ENCODE measurements around the gene ARID2.

Gene ARID2

GRCh38 chr12:45695606-45696005 is 33.9 kb upstream of the ARID2 start:
- Histone ChIP-seq H4K8ac (ENCODE audit: low read depth, low read length) (no peak overlapping the region), H3K18ac (ENCODE audit: low read length) (no peak overlapping the region), H3K23ac (ENCODE audit: low read depth, low read length, poor library complexity) (no peak overlapping the region), H2BK120ac (ENCODE audit: low read depth, low read length) (no peak overlapping the region), H3K14ac (ENCODE audit: low read length) (no peak overlapping the region), H3K27me3 (ENCODE audit: control insufficient read depth in 3 of 3, insufficient read depth in 3 of 3, low read depth in 1 of 3, low read length in 3 of 3) (no peaks in the 10 kb centered on the region), H3K4me1 (ENCODE audit: control insufficient read depth in 2 of 2, insufficient read depth in 1 of 2, low read depth in 1 of 2, low read length in 2 of 2) (no peaks in the 10 kb centered on the region), H2AK5ac (ENCODE audit: low read depth, low read length) (no peak overlapping the region), H3K4me3 (ENCODE audit: low read length in 2 of 2) (no peak overlapping the region), H2BK5ac (ENCODE audit: low read length) (no peak overlapping the region), H3K4ac (ENCODE audit: low read length) (no peak overlapping the region), H3K36me3 (replicated peaks in 1 of 2; ENCODE audit: control insufficient read depth in 2 of 2, insufficient read depth in 2 of 2, low read length in 2 of 2) (no peaks in the 10 kb centered on the region), H2AFZ (ENCODE audit: low read length) (no peak overlapping the region), H3K9ac (ENCODE audit: low read depth, low read length, poor library complexity) (no peak overlapping the region), H3K79me1 (ENCODE audit: low read depth, low read length) (no peaks in the 10 kb centered on the region), H3K9me3 (replicated peaks in 1 of 2; ENCODE audit: control insufficient read depth in 2 of 2, insufficient read depth in 1 of 2, low read depth in 1 of 2, low read length in 2 of 2) (peaks cover 0 to 5% of the 10 kb centered on the region in 2 donors), H3K27ac (replicated peaks; ENCODE audit: low read length) (no peak overlapping the region), H4K91ac (ENCODE audit: low read depth, low read length, poor library complexity) (no peak overlapping the region), H2BK12ac (ENCODE audit: low read length) (no peak overlapping the region), H3K4me2 (ENCODE audit: insufficient read depth, low read length, poor library complexity, severe bottlenecking) (no peak overlapping the region), H2BK15ac (ENCODE audit: low read length) (no peak overlapping the region)
- DNase-seq (ENCODE audit: low spot score), result no peak

- H3K9ac ChIP-seq (ENCODE audit: low read depth, low read length, poor library complexity), result no peak overlapping the region
- WGBS, 2 donors (ENCODE audit: extremely low coverage in 2 of 2, insufficient read length in 2 of 2, insufficient replicate concordance in 1 of 2), result no CpG with 5 or more reads among the region's 7 CpGs
Measured at GRCh38 chr12:45696049-45696448, 33.5 kb upstream of the ARID2 start.

GRCh38 chr12:45697371-45697770 is 32.1 kb upstream of the ARID2 start:
- H3K79me1 ChIP-seq (ENCODE audit: low read depth, low read length), result no peaks in the 10 kb centered on the region
- no peak overlapping the region for H3K14ac ChIP-seq (ENCODE audit: low read length)
- H2AFZ ChIP-seq (ENCODE audit: low read length), result no peak overlapping the region
- H3K27me3 ChIP-seq (ENCODE audit: control insufficient read depth in 3 of 3, insufficient read depth in 3 of 3, low read depth in 1 of 3, low read length in 3 of 3), result no peaks in the 10 kb centered on the region
- H3K4me1 ChIP-seq (ENCODE audit: control insufficient read depth in 2 of 2, insufficient read depth in 1 of 2, low read depth in 1 of 2, low read length in 2 of 2), result no peaks in the 10 kb centered on the region
- no peak overlapping the region for H3K18ac ChIP-seq (ENCODE audit: low read length)
- no peaks in the 10 kb centered on the region for H3K36me3 ChIP-seq (replicated peaks in 1 of 2; ENCODE audit: control insufficient read depth in 2 of 2, insufficient read depth in 2 of 2, low read length in 2 of 2)
- H2BK120ac ChIP-seq (ENCODE audit: low read depth, low read length), result no peak overlapping the region
- peak overlapping the region in 1 of 2 donors; percentile 14 for H3K4me3 ChIP-seq (ENCODE audit: low read length in 2 of 2)
- no peak for DNase-seq (ENCODE audit: low spot score)
- no peak overlapping the region for H3K27ac ChIP-seq (replicated peaks; ENCODE audit: low read length)
- H2BK5ac ChIP-seq (ENCODE audit: low read length), result no peak overlapping the region
- H2BK12ac ChIP-seq (ENCODE audit: low read length), result no peak overlapping the region
- WGBS, 2 donors (ENCODE audit: extremely low coverage in 2 of 2, insufficient read length in 2 of 2, insufficient replicate concordance in 1 of 2), result no CpG with 5 or more reads among the region's 6 CpGs
- H3K9me3 ChIP-seq (replicated peaks in 1 of 2; ENCODE audit: control insufficient read depth in 2 of 2, insufficient read depth in 1 of 2, low read depth in 1 of 2, low read length in 2 of 2), result peaks cover 0 to 6% of the 10 kb centered on the region in 2 donors
- H4K8ac ChIP-seq (ENCODE audit: low read depth, low read length), result no peak overlapping the region
- H3K23ac ChIP-seq (ENCODE audit: low read depth, low read length, poor library complexity), result no peak overlapping the region
- no peak overlapping the region for H2AK5ac ChIP-seq (ENCODE audit: low read depth, low read length)
- no peak overlapping the region for H3K4ac ChIP-seq (ENCODE audit: low read length)
- H3K9ac ChIP-seq (ENCODE audit: low read depth, low read length, poor library complexity), result no peak overlapping the region
- H4K91ac ChIP-seq (ENCODE audit: low read depth, low read length, poor library complexity), result no peak overlapping the region
- no peak overlapping the region for H2BK15ac ChIP-seq (ENCODE audit: low read length)
- H3K4me2 ChIP-seq (ENCODE audit: insufficient read depth, low read length, poor library complexity, severe bottlenecking), result no peak overlapping the region

More at GRCh38 chr12:45696049-45696448, 33.5 kb upstream of the ARID2 start:
- Histone ChIP-seq H2BK5ac (ENCODE audit: low read length) (no peak overlapping the region), H3K27ac (replicated peaks; ENCODE audit: low read length) (no peak overlapping the region), H2BK12ac (ENCODE audit: low read length) (no peak overlapping the region), H3K18ac (ENCODE audit: low read length) (peak overlapping the region; percentile 57), H4K91ac (ENCODE audit: low read depth, low read length, poor library complexity) (no peak overlapping the region), H3K79me1 (ENCODE audit: low read depth, low read length) (no peaks in the 10 kb centered on the region), H2BK120ac (ENCODE audit: low read depth, low read length) (no peak overlapping the region), H3K36me3 (replicated peaks in 1 of 2; ENCODE audit: control insufficient read depth in 2 of 2, insufficient read depth in 2 of 2, low read length in 2 of 2) (no peaks in the 10 kb centered on the region), H3K4me3 (ENCODE audit: low read length in 2 of 2) (no peak overlapping the region), H2AK5ac (ENCODE audit: low read depth, low read length) (no peak overlapping the region), H3K23ac (ENCODE audit: low read depth, low read length, poor library complexity) (peak overlapping the region; percentile 35), H3K4ac (ENCODE audit: low read length) (no peak overlapping the region), H3K4me2 (ENCODE audit: insufficient read depth, low read length, poor library complexity, severe bottlenecking) (no peak overlapping the region), H3K14ac (ENCODE audit: low read length) (no peak overlapping the region), H3K27me3 (ENCODE audit: control insufficient read depth in 3 of 3, insufficient read depth in 3 of 3, low read depth in 1 of 3, low read length in 3 of 3) (no peaks in the 10 kb centered on the region), H3K9me3 (replicated peaks in 1 of 2; ENCODE audit: control insufficient read depth in 2 of 2, insufficient read depth in 1 of 2, low read depth in 1 of 2, low read length in 2 of 2) (peaks cover 0 to 5% of the 10 kb centered on the region in 2 donors), H2BK15ac (ENCODE audit: low read length) (no peak overlapping the region), H3K4me1 (ENCODE audit: control insufficient read depth in 2 of 2, insufficient read depth in 1 of 2, low read depth in 1 of 2, low read length in 2 of 2) (no peaks in the 10 kb centered on the region), H2AFZ (ENCODE audit: low read length) (no peak overlapping the region), H4K8ac (ENCODE audit: low read depth, low read length) (no peak overlapping the region)
- no peak for DNase-seq (ENCODE audit: low spot score)

- no peak overlapping the region for H3K4me2 ChIP-seq (ENCODE audit: insufficient read depth, low read length, poor library complexity, severe bottlenecking)
- DNase-seq (ENCODE audit: low spot score), result no peak
- H3K9me3 ChIP-seq (replicated peaks in 1 of 2; ENCODE audit: control insufficient read depth in 2 of 2, insufficient read depth in 1 of 2, low read depth in 1 of 2, low read length in 2 of 2), result peaks cover 0 to 3% of the 10 kb centered on the region in 2 donors
- H3K36me3 ChIP-seq (replicated peaks in 1 of 2; ENCODE audit: control insufficient read depth in 2 of 2, insufficient read depth in 2 of 2, low read length in 2 of 2), result no peaks in the 10 kb centered on the region
- no peak overlapping the region for H2BK15ac ChIP-seq (ENCODE audit: low read length)
- no peak overlapping the region for H3K23ac ChIP-seq (ENCODE audit: low read depth, low read length, poor library complexity)
- H3K27ac ChIP-seq (replicated peaks; ENCODE audit: low read length), result no peak overlapping the region
- H2BK5ac ChIP-seq (ENCODE audit: low read length), result no peak overlapping the region
- H3K14ac ChIP-seq (ENCODE audit: low read length), result no peak overlapping the region
- H3K4me1 ChIP-seq (ENCODE audit: control insufficient read depth in 2 of 2, insufficient read depth in 1 of 2, low read depth in 1 of 2, low read length in 2 of 2), result peaks cover 0 to 3% of the 10 kb centered on the region in 2 donors
- H3K79me1 ChIP-seq (ENCODE audit: low read depth, low read length), result no peaks in the 10 kb centered on the region
- H4K8ac ChIP-seq (ENCODE audit: low read depth, low read length), result no peak overlapping the region
- no peak overlapping the region for H3K9ac ChIP-seq (ENCODE audit: low read depth, low read length, poor library complexity)
- no peak overlapping the region for H2BK120ac ChIP-seq (ENCODE audit: low read depth, low read length)
- no peak overlapping the region for H2AFZ ChIP-seq (ENCODE audit: low read length)
- H4K91ac ChIP-seq (ENCODE audit: low read depth, low read length, poor library complexity), result no peak overlapping the region
- H3K27me3 ChIP-seq (ENCODE audit: control insufficient read depth in 3 of 3, insufficient read depth in 3 of 3, low read depth in 1 of 3, low read length in 3 of 3), result no peaks in the 10 kb centered on the region
- no peak overlapping the region for H2AK5ac ChIP-seq (ENCODE audit: low read depth, low read length)
- no peak overlapping the region for H3K4me3 ChIP-seq (ENCODE audit: low read length in 2 of 2)
- no peak overlapping the region for H3K18ac ChIP-seq (ENCODE audit: low read length)
- no peak overlapping the region for H2BK12ac ChIP-seq (ENCODE audit: low read length)
- no CpG with 5 or more reads among the region's 4 CpGs for WGBS, 2 donors (ENCODE audit: extremely low coverage in 2 of 2, insufficient read length in 2 of 2, insufficient replicate concordance in 1 of 2)
- no peak overlapping the region for H3K4ac ChIP-seq (ENCODE audit: low read length)
Measured at GRCh38 chr12:45701296-45701695, 28.2 kb upstream of the ARID2 start.
